NT2/D1 (cell line): Measurements from ENCODE around the gene SDS.
"Not testable (repeated sequence)": the region's sequence is repeated elsewhere in the genome, so short reads cannot be mapped to it uniquely, and the experiment has no call there.

Source experiments
- YY1 ChIP-seq: IDR thresholded peaks from 2 replicates; pipeline ENCODE4 v1.6.1; 2011; ENCODE audit not compliant: insufficient read length, insufficient read depth
- ZNF274 ChIP-seq: IDR thresholded peaks from 2 replicates; pipeline ENCODE4 v1.6.1; 2011; ENCODE audit warnings: mild to moderate bottlenecking, low read depth, low read length

DNA sequence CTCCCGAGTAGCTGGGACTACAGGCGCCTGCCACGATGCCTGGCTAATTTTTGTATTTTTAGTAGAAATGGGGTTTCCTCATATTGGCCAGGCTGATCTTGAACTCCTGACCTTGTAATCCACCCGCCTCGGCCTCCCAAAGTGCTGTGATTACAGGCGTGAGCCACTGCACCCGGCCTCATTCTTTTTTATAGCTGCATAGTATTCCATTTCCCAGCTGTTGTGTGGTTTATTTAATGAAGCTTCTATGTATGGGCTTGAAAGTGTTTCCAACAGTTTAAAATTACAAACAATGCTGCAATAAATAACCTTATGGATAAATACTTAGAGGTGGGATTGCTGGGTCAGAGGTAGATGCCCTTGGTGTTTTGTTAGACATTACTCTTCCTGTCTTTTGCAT lies 49.5 kb downstream of the SDS start:
- TF ChIP-seq ZNF274, YY1: not testable (repeated sequence)
